Measurements from ENCODE around the gene RABL2B. TPM values are rescaled to one million over a fixed set of nuclear protein-coding genes. Genes with fewer than 3 reads are reported as not detected.

Gene RABL2B
- total and polyA plus RNA-seq, 2 donors (not counting 3 experiments of a cell fraction or from before 2014, with no cell fraction given), result 26.7 to 39.8 TPM

- Histone ChIP-seq H3K9me3 (replicated peaks; ENCODE audit: control insufficient read depth, insufficient read depth, low read length) (no peaks in the 10 kb centered on the region), H3K9ac (replicated peaks; ENCODE audit: extremely low read depth, insufficient read depth, low read length) (no peak overlapping the region), H3K9me1 (replicated peaks; ENCODE audit: control insufficient read depth, extremely low read depth, insufficient read depth, low read length) (no peaks in the 10 kb centered on the region), H3K4me2 (ENCODE audit: insufficient read depth, low read length) (no peak overlapping the region), H4K20me1 (replicated peaks; ENCODE audit: control insufficient read depth, extremely low read depth, insufficient read depth, low read length) (peaks cover 4% of the 10 kb centered on the region), H3K79me2 (ENCODE audit: control insufficient read depth, insufficient read depth, low read length) (peaks cover 44% of the 10 kb centered on the region), H3K36me3 (ENCODE audit: control insufficient read depth in 2 of 2, extremely low read depth in 1 of 2, insufficient read depth in 2 of 2, low read length in 2 of 2) (peaks cover 26 to 57% of the 10 kb centered on the region in 2 experiments), H2AFZ (ENCODE audit: low read depth, low read length) (no peak overlapping the region), H3K4me1 (ENCODE audit: control insufficient read depth, extremely low read depth, insufficient read depth, low read length) (no peaks in the 10 kb centered on the region), H3K27ac (ENCODE audit: insufficient read depth, low read depth, low read length) (no peak overlapping the region), H3K4me3 (replicated peaks in 1 of 3; ENCODE audit: insufficient read depth in 1 of 3, low read depth in 1 of 3, low read length in 3 of 3) (no peak overlapping the region), H3K27me3 (ENCODE audit: control insufficient read depth in 2 of 2, insufficient read depth in 2 of 2, low read length in 2 of 2) (no peaks in the 10 kb centered on the region)
- no peak for DNase-seq (ENCODE audit: low read depth, low spot score)
- BruUV-seq (replicated peaks), result no TSS peak
- CTCF ChIA-PET, result interaction anchor here (1.5 kb wide), 1 partner anchor 45 kb away, joined by 3 read pairs; no protein-coding TSS in a partner anchor
- dilution Hi-C loops (cut with MboI; ENCODE audit: extremely low pct_ligation_motif_present, low sequenced_read_pairs) (no loop called here), intact Hi-C loops (cut with micrococcal nuclease) (no loop called here)
- no peak for TF ChIP-seq MYC (IDR thresholded peaks at IDR 0.05; ENCODE audit: low read depth, low read length)
- TF ChIP-seq MAX (IDR thresholded peaks at IDR 0.05; ENCODE audit: insufficient read depth, insufficient read length), result no peak
- no peak for TF ChIP-seq FOS (IDR thresholded peaks at IDR 0.05; ENCODE audit: borderline replicate concordance, insufficient read depth, low read length)
- no peak for TF ChIP-seq JUN (IDR thresholded peaks at IDR 0.05; ENCODE audit: borderline replicate concordance, insufficient read depth, insufficient read length, low read depth)
- TF ChIP-seq GATA2 (IDR thresholded peaks at IDR 0.05; ENCODE audit: insufficient read depth, insufficient read length, low read depth, low read length), result no peak
- no peak for TF ChIP-seq POLR2AphosphoS5 (IDR thresholded peaks at IDR 0.05; ENCODE audit: insufficient read depth, low read depth, low read length)
- no peak for TF ChIP-seq EZH2 (IDR thresholded peaks at IDR 0.05; ENCODE audit: borderline replicate concordance, low read depth, low read length, severe bottlenecking)
- TF ChIP-seq POLR2A (IDR thresholded peaks at IDR 0.05; ENCODE audit: low read depth, low read length), result no peak
- no peak for TF ChIP-seq CTCF (IDR thresholded peaks at IDR 0.05; ENCODE audit: extremely low read depth in 1 of 2, insufficient read depth in 1 of 2, low read depth in 1 of 2, low read length in 2 of 2)
- POLR2A ChIA-PET, result no interaction called here
- FAIRE-seq, result no peak
These were observed 53.9 kb downstream of the RABL2B start for GRCh38 chr22:50729391-50730012.
